HepG2 (cell line): ENCODE results near the gene SMC1B.

Experiments used
- CTCF ChIP-seq: sonication (generic); formaldehyde crosslinking; IDR thresholded peaks from 2 replicates; pipeline ENCODE4 v1.5.0; 2020; ENCODE audit warnings: mild to moderate bottlenecking, missing genetic modification reagents, moderate library complexity
- KDM6A ChIP-seq: IDR thresholded peaks from 2 replicates; pipeline ENCODE4 v1.6.1; 2016; ENCODE audit warnings: low read depth
- NCOA2 ChIP-seq: sonication (generic); formaldehyde crosslinking; IDR thresholded peaks from 2 replicates; pipeline ENCODE4 v1.8.0; 2022; ENCODE audit warnings: inconsistent platforms
- PHF8 ChIP-seq: sonication (generic); formaldehyde crosslinking; IDR thresholded peaks from 2 replicates; pipeline ENCODE4 v1.5.0; 2020; ENCODE audit warnings: missing genetic modification reagents
- RFX1 ChIP-seq: fragments of 450-650 bp; IDR thresholded peaks from 2 replicates; pipeline ENCODE4 v1.6.1; 2017
- SMC3 ChIP-seq: IDR thresholded peaks from 2 replicates; pipeline ENCODE4 v1.6.1; 2011; ENCODE audit warnings: low read length, improper control_type of control experiment
- SRF ChIP-seq: IDR thresholded peaks from 2 replicates; pipeline ENCODE4 v1.6.1; 2011; ENCODE audit warnings: mild to moderate bottlenecking, low read depth, low read length, moderate library complexity
- STAT6 ChIP-seq: sonication (generic); formaldehyde crosslinking; IDR thresholded peaks from 2 replicates; pipeline ENCODE4 v1.4.0; 2020; ENCODE audit warnings: missing genetic modification reagents, mild to moderate bottlenecking, borderline replicate concordance
- TCF12 ChIP-seq, 2 experiments: fragments of 450-650 bp in 1 of 2; sonication (generic) in 1 of 2; formaldehyde crosslinking in 1 of 2; IDR thresholded peaks; 2 replicates each; pipeline versions ENCODE4 v1.6.1 to v1.8.0; 2017 to 2022; ENCODE audit warnings: antibody characterized with exemption in 1 of 2, mild to moderate bottlenecking in 1 of 2, missing genetic modification reagents in 1 of 2, moderate library complexity in 1 of 2
- YY1 ChIP-seq: IDR thresholded peaks from 2 replicates; pipeline ENCODE4 v1.6.1; 2011; ENCODE audit warnings: low read length, low read depth, moderate library complexity, mild to moderate bottlenecking; ENCODE audit not compliant: insufficient read depth, insufficient replicate concordance
- TF ChIP-seq, protein P1 (sequence below): sonication (generic); formaldehyde crosslinking; IDR thresholded peaks from 2 replicates; pipeline ENCODE4 v1.4.0; 2020; ENCODE audit warnings: mild to moderate bottlenecking, low read depth, missing genetic modification reagents

DNA sequence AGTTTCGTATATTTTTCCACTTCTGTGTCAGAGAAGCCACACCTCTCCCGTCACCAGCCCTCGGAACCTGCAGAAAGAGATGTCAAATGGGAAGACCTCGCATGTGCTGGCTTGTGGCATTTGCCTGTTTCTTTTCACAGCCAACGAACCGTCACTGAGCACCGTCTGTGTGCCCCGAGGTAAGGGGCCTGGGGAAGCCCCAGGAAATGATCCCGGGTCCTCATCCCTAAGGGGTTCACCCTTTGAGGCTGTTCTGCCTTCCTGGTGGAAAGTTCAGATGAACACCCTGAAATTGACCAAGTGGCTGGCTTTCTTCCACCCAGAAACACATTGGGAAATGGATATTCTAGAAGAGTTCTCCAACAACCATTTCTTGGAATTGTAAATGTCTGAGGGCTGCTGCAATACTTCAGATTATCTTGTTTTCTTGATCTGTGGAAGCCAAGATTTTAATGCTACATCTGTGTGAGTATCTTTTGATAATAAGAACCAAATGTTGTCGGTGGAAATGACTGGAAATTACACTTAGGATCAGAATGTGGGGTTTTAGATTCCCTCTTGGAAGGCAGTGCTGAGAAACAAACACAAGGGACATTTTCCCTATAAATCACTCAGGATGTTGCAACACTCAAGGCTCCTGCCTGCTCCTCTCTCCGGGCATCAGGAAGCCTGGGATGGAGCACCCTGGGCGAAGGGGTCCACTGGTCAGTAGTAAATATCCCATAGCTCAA lies 37.7 kb upstream of the SMC1B start:
- TF ChIP-seq RFX1: no peak
- TF ChIP-seq SMC3: no peak
- TF ChIP-seq STAT6 (CRISPR knock-in tag): no peak
- TF ChIP-seq SRF: no peak
- TF ChIP-seq, protein P1, sequence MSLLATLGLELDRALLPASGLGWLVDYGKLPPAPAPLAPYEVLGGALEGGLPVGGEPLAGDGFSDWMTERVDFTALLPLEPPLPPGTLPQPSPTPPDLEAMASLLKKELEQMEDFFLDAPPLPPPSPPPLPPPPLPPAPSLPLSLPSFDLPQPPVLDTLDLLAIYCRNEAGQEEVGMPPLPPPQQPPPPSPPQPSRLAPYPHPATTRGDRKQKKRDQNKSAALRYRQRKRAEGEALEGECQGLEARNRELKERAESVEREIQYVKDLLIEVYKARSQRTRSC: no peak
- TF ChIP-seq PHF8 (CRISPR knock-in tag): no peak
- no peak for TF ChIP-seq CTCF (CRISPR knock-in tag)
- TF ChIP-seq TCF12 (IDR thresholded peaks at IDR 0.05): no peak
- no peak for TF ChIP-seq TCF12 (CRISPR knock-in tag; IDR thresholded peaks at IDR 0.05)
- no peak for TF ChIP-seq KDM6A
- TF ChIP-seq YY1: no peak
- no peak for TF ChIP-seq NCOA2 (CRISPR knock-in tag)
